ENCODE data around the gene SERPINB4.

The SERPINB4 gene

GRCh38 chr18:63617915-63618234 lies 26.2 kb downstream of the SERPINB4 start:
- H3K9ac ChIP-seq (ENCODE audit: low read length) = no peak overlapping the region
- no peaks in the 10 kb centered on the region for H3K27me3 ChIP-seq (ENCODE audit: control insufficient read depth, insufficient read depth, low read length)
- H3K9me3 ChIP-seq (ENCODE audit: control insufficient read depth, low read length) = no peaks in the 10 kb centered on the region
- no peaks in the 10 kb centered on the region for H3K36me3 ChIP-seq (ENCODE audit: control insufficient read depth, insufficient read depth, low read length)
- H3K4me1 ChIP-seq (ENCODE audit: control insufficient read depth, insufficient read depth, low read length) = no peaks in the 10 kb centered on the region
- no peak overlapping the region for H3K4me3 ChIP-seq (ENCODE audit: low read length)

GRCh38 chr18:63617049-63617914 lies 26.8 kb downstream of the SERPINB4 start:
- no peaks in the 10 kb centered on the region for H3K4me1 ChIP-seq (ENCODE audit: control insufficient read depth, insufficient read depth, low read length)
- H3K9ac ChIP-seq (ENCODE audit: low read length) = no peak overlapping the region
- H3K9me3 ChIP-seq (ENCODE audit: control insufficient read depth, low read length) = no peaks in the 10 kb centered on the region
- H3K36me3 ChIP-seq (ENCODE audit: control insufficient read depth, insufficient read depth, low read length) = no peaks in the 10 kb centered on the region
- no peaks in the 10 kb centered on the region for H3K27me3 ChIP-seq (ENCODE audit: control insufficient read depth, insufficient read depth, low read length)
- no peak overlapping the region for H3K4me3 ChIP-seq (ENCODE audit: low read length)

- no peaks in the 10 kb centered on the region for H3K9me3 ChIP-seq (ENCODE audit: control insufficient read depth, low read length)
- no peaks in the 10 kb centered on the region for H3K36me3 ChIP-seq (ENCODE audit: control insufficient read depth, insufficient read depth, low read length)
Observed at GRCh38 chr18:63613420-63613819, 30.6 kb downstream of the SERPINB4 start.

GRCh38 chr18:63606526-63606925 lies 37.5 kb downstream of the SERPINB4 start:
- Histone ChIP-seq H3K4me3 (ENCODE audit: low read length) (no peak overlapping the region), H3K4me1 (ENCODE audit: control insufficient read depth, insufficient read depth, low read length) (no peaks in the 10 kb centered on the region), H3K27me3 (ENCODE audit: control insufficient read depth, insufficient read depth, low read length) (peaks cover 4% of the 10 kb centered on the region), H3K9ac (ENCODE audit: low read length) (no peak overlapping the region), H3K36me3 (ENCODE audit: control insufficient read depth, insufficient read depth, low read length) (no peaks in the 10 kb centered on the region), H3K9me3 (ENCODE audit: control insufficient read depth, low read length) (no peaks in the 10 kb centered on the region)

More at GRCh38 chr18:63613420-63613819, 30.6 kb downstream of the SERPINB4 start:
- Histone ChIP-seq H3K4me3 (ENCODE audit: low read length) (no peak overlapping the region), H3K9ac (ENCODE audit: low read length) (no peak overlapping the region), H3K4me1 (ENCODE audit: control insufficient read depth, insufficient read depth, low read length) (no peaks in the 10 kb centered on the region), H3K27me3 (ENCODE audit: control insufficient read depth, insufficient read depth, low read length) (no peaks in the 10 kb centered on the region)

GRCh38 chr18:63604791-63605567 lies 39.1 kb downstream of the SERPINB4 start:
- Histone ChIP-seq H3K36me3 (ENCODE audit: control insufficient read depth, insufficient read depth, low read length) (no peaks in the 10 kb centered on the region), H3K9ac (ENCODE audit: low read length) (no peak overlapping the region), H3K4me3 (ENCODE audit: low read length) (no peak overlapping the region), H3K27me3 (ENCODE audit: control insufficient read depth, insufficient read depth, low read length) (peaks cover 4% of the 10 kb centered on the region), H3K9me3 (ENCODE audit: control insufficient read depth, low read length) (no peaks in the 10 kb centered on the region), H3K4me1 (ENCODE audit: control insufficient read depth, insufficient read depth, low read length) (no peaks in the 10 kb centered on the region)

- no peaks in the 10 kb centered on the region for H3K4me1 ChIP-seq (ENCODE audit: control insufficient read depth, insufficient read depth, low read length)
- H3K4me3 ChIP-seq (ENCODE audit: low read length) = no peak overlapping the region
- no peak overlapping the region for H3K9ac ChIP-seq (ENCODE audit: low read length)
- peaks cover 4% of the 10 kb centered on the region for H3K27me3 ChIP-seq (ENCODE audit: control insufficient read depth, insufficient read depth, low read length)
- H3K9me3 ChIP-seq (ENCODE audit: control insufficient read depth, low read length) = no peaks in the 10 kb centered on the region
- no peaks in the 10 kb centered on the region for H3K36me3 ChIP-seq (ENCODE audit: control insufficient read depth, insufficient read depth, low read length)
Observed at GRCh38 chr18:63603772-63604171, 40.3 kb downstream of the SERPINB4 start.

GRCh38 chr18:63603355-63603754 lies 40.7 kb downstream of the SERPINB4 start:
- peaks cover 4% of the 10 kb centered on the region for H3K27me3 ChIP-seq (ENCODE audit: control insufficient read depth, insufficient read depth, low read length)
- no peak overlapping the region for H3K9ac ChIP-seq (ENCODE audit: low read length)
- H3K36me3 ChIP-seq (ENCODE audit: control insufficient read depth, insufficient read depth, low read length) = no peaks in the 10 kb centered on the region
- H3K4me3 ChIP-seq (ENCODE audit: low read length) = no peak overlapping the region
- H3K9me3 ChIP-seq (ENCODE audit: control insufficient read depth, low read length) = no peaks in the 10 kb centered on the region
- H3K4me1 ChIP-seq (ENCODE audit: control insufficient read depth, insufficient read depth, low read length) = no peaks in the 10 kb centered on the region

GRCh38 chr18:63596964-63597363 lies 47.1 kb downstream of the SERPINB4 start:
- Histone ChIP-seq H3K9ac (ENCODE audit: low read length) (no peak overlapping the region), H3K9me3 (ENCODE audit: control insufficient read depth, low read length) (no peaks in the 10 kb centered on the region), H3K36me3 (ENCODE audit: control insufficient read depth, insufficient read depth, low read length) (no peaks in the 10 kb centered on the region), H3K27me3 (ENCODE audit: control insufficient read depth, insufficient read depth, low read length) (no peaks in the 10 kb centered on the region), H3K4me1 (ENCODE audit: control insufficient read depth, insufficient read depth, low read length) (no peaks in the 10 kb centered on the region), H3K4me3 (ENCODE audit: low read length) (no peak overlapping the region)

GRCh38 chr18:63592471-63592870 lies 51.6 kb downstream of the SERPINB4 start:
- Histone ChIP-seq H3K27me3 (ENCODE audit: control insufficient read depth, insufficient read depth, low read length) (no peaks in the 10 kb centered on the region), H3K4me1 (ENCODE audit: control insufficient read depth, insufficient read depth, low read length) (no peaks in the 10 kb centered on the region), H3K9me3 (ENCODE audit: control insufficient read depth, low read length) (no peaks in the 10 kb centered on the region), H3K4me3 (ENCODE audit: low read length) (no peak overlapping the region), H3K36me3 (ENCODE audit: control insufficient read depth, insufficient read depth, low read length) (no peaks in the 10 kb centered on the region), H3K9ac (ENCODE audit: low read length) (no peak overlapping the region)

- no peaks in the 10 kb centered on the region for H3K9me3 ChIP-seq (ENCODE audit: control insufficient read depth, low read length)
- H3K4me3 ChIP-seq (ENCODE audit: low read length) = no peak overlapping the region
- no peak overlapping the region for H3K9ac ChIP-seq (ENCODE audit: low read length)
- H3K4me1 ChIP-seq (ENCODE audit: control insufficient read depth, insufficient read depth, low read length) = no peaks in the 10 kb centered on the region
- no peaks in the 10 kb centered on the region for H3K27me3 ChIP-seq (ENCODE audit: control insufficient read depth, insufficient read depth, low read length)
- H3K36me3 ChIP-seq (ENCODE audit: control insufficient read depth, insufficient read depth, low read length) = no peaks in the 10 kb centered on the region
Observed at GRCh38 chr18:63591725-63592124, 52.3 kb downstream of the SERPINB4 start.

GRCh38 chr18:63590966-63591695 lies 52.9 kb downstream of the SERPINB4 start:
- H3K4me3 ChIP-seq (ENCODE audit: low read length) = no peak overlapping the region
- no peaks in the 10 kb centered on the region for H3K27me3 ChIP-seq (ENCODE audit: control insufficient read depth, insufficient read depth, low read length)
- H3K9ac ChIP-seq (ENCODE audit: low read length) = no peak overlapping the region
- H3K9me3 ChIP-seq (ENCODE audit: control insufficient read depth, low read length) = no peaks in the 10 kb centered on the region
- H3K4me1 ChIP-seq (ENCODE audit: control insufficient read depth, insufficient read depth, low read length) = no peaks in the 10 kb centered on the region
- H3K36me3 ChIP-seq (ENCODE audit: control insufficient read depth, insufficient read depth, low read length) = no peaks in the 10 kb centered on the region

GRCh38 chr18:63590373-63590772 lies 53.7 kb downstream of the SERPINB4 start:
- H3K9me3 ChIP-seq (ENCODE audit: control insufficient read depth, low read length) = no peaks in the 10 kb centered on the region
- no peaks in the 10 kb centered on the region for H3K27me3 ChIP-seq (ENCODE audit: control insufficient read depth, insufficient read depth, low read length)
- no peaks in the 10 kb centered on the region for H3K4me1 ChIP-seq (ENCODE audit: control insufficient read depth, insufficient read depth, low read length)
- H3K36me3 ChIP-seq (ENCODE audit: control insufficient read depth, insufficient read depth, low read length) = no peaks in the 10 kb centered on the region
- H3K9ac ChIP-seq (ENCODE audit: low read length) = no peak overlapping the region
- H3K4me3 ChIP-seq (ENCODE audit: low read length) = no peak overlapping the region

Measured in mucosa of stomach (tissue), 1 donor.